SK-N-SH (cell line): ENCODE data around the gene GRIK3. TPM values are rescaled to one million over a fixed set of nuclear protein-coding genes. Genes with fewer than 3 reads are reported as not detected.

Source experiments
- CTCF ChIA-PET: fragments of 300-600, 350-600 bp; formaldehyde crosslinking; extraction: SDS; loops from one replicate; lab custom pipeline; 2021; lab: Yijun Ruan, JAX
- POLR2A ChIA-PET: fragments of 350-600 bp; sonication (Branson Sonifier 250); formaldehyde crosslinking; extraction: SDS; loops from one replicate; lab custom pipeline; 2020; ENCODE audit warnings: antibody characterized with exemption, inconsistent platforms; lab: Yijun Ruan, JAX
- DNase-seq: peaks from one replicate; pipeline ENCODE4 v3.0.0; 2012
- H2AFZ ChIP-seq: fragments of 200-600 bp; sonication (generic); 2 replicates; pipeline ENCODE4 v1.8.1; 2016; ENCODE audit warnings: antibody characterized with exemption, mild to moderate bottlenecking, low read depth
- H3F3A ChIP-seq: fragments of 200-600 bp; sonication (generic); replicated peaks from 2 replicates; pipeline ENCODE3; 2016; ENCODE audit warnings: antibody characterized with exemption, mild to moderate bottlenecking; ENCODE audit not compliant: insufficient read depth
- H3K27ac ChIP-seq, 2 experiments: fragments of 200-500 bp in 1 of 2; fragments of 200-600 bp in 1 of 2; sonication (Bioruptor generic) in 1 of 2; sonication (generic), shearing (Covaris generic) in 1 of 2; 2 replicates each; pipeline versions ENCODE4 v1.5.1 to v1.6.1; 2014 to 2016; ENCODE audit warnings: low read depth in 2 of 2, inconsistent platforms in 1 of 2, low read length in 1 of 2, mild to moderate bottlenecking in 1 of 2, mixed read lengths in 1 of 2
- H3K27me3 ChIP-seq: fragments of 200-600 bp; sonication (generic), shearing (Covaris generic); 2 replicates; pipeline ENCODE4 v1.6.1; 2016; ENCODE audit warnings: mixed run types; ENCODE audit not compliant: insufficient read depth
- H3K36me3 ChIP-seq, 2 experiments: fragments of 200-500 bp in 1 of 2; fragments of 200-600 bp in 1 of 2; sonication (Bioruptor generic) in 1 of 2; sonication (generic) in 1 of 2; replicated peaks in 1 of 2; 2 replicates each; pipeline versions ENCODE3 to v1.5.1; 2014 to 2016; ENCODE audit warnings: low read length in 1 of 2, mild to moderate bottlenecking in 1 of 2; ENCODE audit not compliant: insufficient read depth in 2 of 2, control insufficient read depth in 1 of 2
- H3K4me1 ChIP-seq, 2 experiments: fragments of 200-500 bp in 1 of 2; fragments of 200-600 bp in 1 of 2; sonication (Bioruptor generic) in 1 of 2; sonication (generic), shearing (Covaris generic) in 1 of 2; 2 replicates each; pipeline versions ENCODE4 v1.5.1 to v1.6.1; 2014 to 2016; ENCODE audit warnings: low read depth in 1 of 2, low read length in 1 of 2, mixed run types in 1 of 2; ENCODE audit not compliant: insufficient read depth in 2 of 2, control insufficient read depth in 1 of 2
- H3K4me2 ChIP-seq: fragments of 200-600 bp; sonication (generic), shearing (Covaris generic); 2 replicates; pipeline ENCODE4 v1.6.1; 2017; ENCODE audit warnings: mixed run types
- H3K4me3 ChIP-seq, 2 experiments: fragments of 200-500 bp in 1 of 2; fragments of 200-600 bp in 1 of 2; sonication (Bioruptor generic) in 1 of 2; sonication (generic), shearing (Covaris generic) in 1 of 2; 2 replicates each; pipeline versions ENCODE4 v1.5.1 to v1.8.1; 2014 to 2016; ENCODE audit warnings: low read depth in 2 of 2, inconsistent platforms in 1 of 2, low read length in 1 of 2, mild to moderate bottlenecking in 1 of 2, mixed read lengths in 1 of 2, moderate library complexity in 1 of 2
- H3K79me2 ChIP-seq: fragments of 200-600 bp; sonication (generic); 2 replicates; pipeline ENCODE4 v1.8.1; 2017; ENCODE audit warnings: mild to moderate bottlenecking; ENCODE audit not compliant: insufficient read depth
- H3K9ac ChIP-seq: fragments of 200-600 bp; sonication (generic); 2 replicates; pipeline ENCODE4 v1.6.1; 2017; ENCODE audit warnings: mixed run types
- H3K9me2 ChIP-seq: fragments of 200-600 bp; sonication (generic); 2 replicates; pipeline ENCODE4 v1.6.1; 2017; ENCODE audit warnings: mixed run types
- H3K9me3 ChIP-seq: fragments of 200-600 bp; sonication (generic); 2 replicates; pipeline ENCODE4 v1.6.1; 2017; ENCODE audit warnings: mixed run types, mild to moderate bottlenecking, moderate library complexity
- H4K20me1 ChIP-seq: fragments of 200-600 bp; sonication (generic); 2 replicates; pipeline ENCODE4 v1.6.1; 2017; ENCODE audit warnings: mild to moderate bottlenecking, mixed run types; ENCODE audit not compliant: insufficient read depth
- EP300 ChIP-seq, 2 experiments: IDR thresholded peaks; 2 replicates each; pipeline versions ENCODE4 v1.4.0 to v1.6.1; 2012; ENCODE audit warnings: borderline replicate concordance in 1 of 2, low read depth in 1 of 2, low read length in 1 of 2
- FOXM1 ChIP-seq: IDR thresholded peaks from 2 replicates; pipeline ENCODE4 v1.4.0; 2012; ENCODE audit warnings: low read depth, mild to moderate bottlenecking
- GATA2 ChIP-seq: sonication (generic); formaldehyde crosslinking; IDR thresholded peaks from 2 replicates; pipeline ENCODE4 v1.5.0; 2020; ENCODE audit warnings: mild to moderate bottlenecking, missing genetic modification reagents
- JUND ChIP-seq: IDR thresholded peaks from 2 replicates; pipeline ENCODE4 v1.4.0; 2012
- MXI1 ChIP-seq: IDR thresholded peaks from 2 replicates; pipeline ENCODE4 v1.6.1; 2012; ENCODE audit warnings: mild to moderate bottlenecking, low read depth, low read length, improper control_type of control experiment
- POLR2AphosphoS5 ChIP-seq: IDR thresholded peaks from 2 replicates; pipeline ENCODE4 v1.6.1; 2012; ENCODE audit warnings: low read depth, low read length
- RFX5 ChIP-seq: IDR thresholded peaks from 2 replicates; pipeline ENCODE4 v1.6.1; 2012; ENCODE audit warnings: mild to moderate bottlenecking, improper control_type of control experiment, low read length
- TAF1 ChIP-seq: IDR thresholded peaks from 2 replicates; pipeline ENCODE4 v1.6.1; 2012; ENCODE audit warnings: low read depth, mild to moderate bottlenecking, low read length, moderate library complexity, borderline replicate concordance
- TCF12 ChIP-seq: IDR thresholded peaks from 2 replicates; pipeline ENCODE4 v1.4.0; 2012
- YY1 ChIP-seq: IDR thresholded peaks from 2 replicates; pipeline ENCODE4 v1.4.0; 2012; ENCODE audit warnings: low read depth, mild to moderate bottlenecking
- WGBS: methylation state at CpG from one replicate; pipeline ENCODE4 v1.1.6; 2017; ENCODE audit warnings: low lambda C conversion rate; 5-methylcytosine and 5-hydroxymethylcytosine counted together
- polyA plus RNA-seq, 3 experiments: library from polyadenylated mRNA; depleted of rRNA; stranded (reverse); fragments of >200 nt; gene quantifications; 2 replicates each; pipeline ENCODE4 v1.2.3, GENCODE V29; 2012
- TF ChIP-seq, protein P1 (sequence below): IDR thresholded peaks from 2 replicates; pipeline ENCODE4 v1.6.1; 2012; ENCODE audit warnings: mild to moderate bottlenecking, low read depth, low read length, moderate library complexity
- TF ChIP-seq, protein P2 (sequence below): IDR thresholded peaks from 2 replicates; pipeline ENCODE4 v1.4.0; 2012; ENCODE audit warnings: low read depth, borderline replicate concordance
- TF ChIP-seq, protein P3 (sequence below): fragments of 200-600 bp; sonication (generic); IDR thresholded peaks from 2 replicates; pipeline ENCODE4 v1.6.1; 2017; ENCODE audit warnings: antibody characterized with exemption, mild to moderate bottlenecking, moderate library complexity

The GRIK3 gene
- polyA plus RNA-seq, 1 of the 3 experiments (the other 2 are of a cell fraction): not detected

DNA sequence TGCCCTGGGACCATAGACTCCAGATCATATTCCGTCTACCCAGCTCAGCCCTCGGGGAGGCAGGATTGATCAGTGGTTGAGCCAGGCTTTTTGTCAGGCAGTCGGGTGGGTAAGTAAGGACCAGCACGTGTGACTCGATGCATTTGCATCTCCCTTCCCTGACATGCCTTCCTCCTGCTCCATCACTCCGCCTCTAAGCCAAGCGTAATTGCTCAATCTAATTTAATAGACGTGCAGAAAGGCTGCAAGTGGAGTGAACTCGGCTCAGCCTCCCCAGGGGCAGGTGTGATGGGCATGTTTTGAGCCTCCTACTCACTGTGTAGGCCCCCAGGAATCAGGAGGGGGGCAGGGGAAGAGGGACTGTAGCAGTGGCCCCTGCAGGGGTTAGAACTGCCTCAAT is 34.6 kb upstream of the GRIK3 start:
- Histone ChIP-seq H3K4me3 (no peak overlapping the region), H3K27me3 (no peaks in the 10 kb centered on the region), H2AFZ (no peak overlapping the region), H3K9me2 (no peaks in the 10 kb centered on the region), H3K9me3 (no peaks in the 10 kb centered on the region), H3K27ac (no peak overlapping the region), H4K20me1 (no peaks in the 10 kb centered on the region), H3F3A (no peaks in the 10 kb centered on the region), H3K36me3 (no peaks in the 10 kb centered on the region), H3K4me1 (peaks cover 0 to 21% of the 10 kb centered on the region in 2 experiments; a peak in 1 of 4 replicates), H3K79me2 (no peaks in the 10 kb centered on the region), H3K4me2 (no peak overlapping the region), H3K9ac (no peak overlapping the region)
- ChIA-PET CTCF (interaction anchor here (1.2 to 1.5 kb wide), 3 partner anchors 204 to 552 kb away, joined by 3 read pairs; no protein-coding TSS in a partner anchor), POLR2A (no interaction called here)
- DNase-seq: no peak
- WGBS: 23% methylated on average over 9 of the region's 9 CpGs
- TF ChIP-seq RFX5 (no peak), POLR2AphosphoS5 (no peak), FOXM1 (no peak), TCF12 (no peak), YY1 (no peak), TAF1 (no peak), MXI1 (no peak)
- TF ChIP-seq, protein P1, sequence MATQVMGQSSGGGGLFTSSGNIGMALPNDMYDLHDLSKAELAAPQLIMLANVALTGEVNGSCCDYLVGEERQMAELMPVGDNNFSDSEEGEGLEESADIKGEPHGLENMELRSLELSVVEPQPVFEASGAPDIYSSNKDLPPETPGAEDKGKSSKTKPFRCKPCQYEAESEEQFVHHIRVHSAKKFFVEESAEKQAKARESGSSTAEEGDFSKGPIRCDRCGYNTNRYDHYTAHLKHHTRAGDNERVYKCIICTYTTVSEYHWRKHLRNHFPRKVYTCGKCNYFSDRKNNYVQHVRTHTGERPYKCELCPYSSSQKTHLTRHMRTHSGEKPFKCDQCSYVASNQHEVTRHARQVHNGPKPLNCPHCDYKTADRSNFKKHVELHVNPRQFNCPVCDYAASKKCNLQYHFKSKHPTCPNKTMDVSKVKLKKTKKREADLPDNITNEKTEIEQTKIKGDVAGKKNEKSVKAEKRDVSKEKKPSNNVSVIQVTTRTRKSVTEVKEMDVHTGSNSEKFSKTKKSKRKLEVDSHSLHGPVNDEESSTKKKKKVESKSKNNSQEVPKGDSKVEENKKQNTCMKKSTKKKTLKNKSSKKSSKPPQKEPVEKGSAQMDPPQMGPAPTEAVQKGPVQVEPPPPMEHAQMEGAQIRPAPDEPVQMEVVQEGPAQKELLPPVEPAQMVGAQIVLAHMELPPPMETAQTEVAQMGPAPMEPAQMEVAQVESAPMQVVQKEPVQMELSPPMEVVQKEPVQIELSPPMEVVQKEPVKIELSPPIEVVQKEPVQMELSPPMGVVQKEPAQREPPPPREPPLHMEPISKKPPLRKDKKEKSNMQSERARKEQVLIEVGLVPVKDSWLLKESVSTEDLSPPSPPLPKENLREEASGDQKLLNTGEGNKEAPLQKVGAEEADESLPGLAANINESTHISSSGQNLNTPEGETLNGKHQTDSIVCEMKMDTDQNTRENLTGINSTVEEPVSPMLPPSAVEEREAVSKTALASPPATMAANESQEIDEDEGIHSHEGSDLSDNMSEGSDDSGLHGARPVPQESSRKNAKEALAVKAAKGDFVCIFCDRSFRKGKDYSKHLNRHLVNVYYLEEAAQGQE: no peak
- TF ChIP-seq, protein P2, sequence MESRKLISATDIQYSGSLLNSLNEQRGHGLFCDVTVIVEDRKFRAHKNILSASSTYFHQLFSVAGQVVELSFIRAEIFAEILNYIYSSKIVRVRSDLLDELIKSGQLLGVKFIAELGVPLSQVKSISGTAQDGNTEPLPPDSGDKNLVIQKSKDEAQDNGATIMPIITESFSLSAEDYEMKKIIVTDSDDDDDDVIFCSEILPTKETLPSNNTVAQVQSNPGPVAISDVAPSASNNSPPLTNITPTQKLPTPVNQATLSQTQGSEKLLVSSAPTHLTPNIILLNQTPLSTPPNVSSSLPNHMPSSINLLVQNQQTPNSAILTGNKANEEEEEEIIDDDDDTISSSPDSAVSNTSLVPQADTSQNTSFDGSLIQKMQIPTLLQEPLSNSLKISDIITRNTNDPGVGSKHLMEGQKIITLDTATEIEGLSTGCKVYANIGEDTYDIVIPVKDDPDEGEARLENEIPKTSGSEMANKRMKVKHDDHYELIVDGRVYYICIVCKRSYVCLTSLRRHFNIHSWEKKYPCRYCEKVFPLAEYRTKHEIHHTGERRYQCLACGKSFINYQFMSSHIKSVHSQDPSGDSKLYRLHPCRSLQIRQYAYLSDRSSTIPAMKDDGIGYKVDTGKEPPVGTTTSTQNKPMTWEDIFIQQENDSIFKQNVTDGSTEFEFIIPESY: no peak

DNA sequence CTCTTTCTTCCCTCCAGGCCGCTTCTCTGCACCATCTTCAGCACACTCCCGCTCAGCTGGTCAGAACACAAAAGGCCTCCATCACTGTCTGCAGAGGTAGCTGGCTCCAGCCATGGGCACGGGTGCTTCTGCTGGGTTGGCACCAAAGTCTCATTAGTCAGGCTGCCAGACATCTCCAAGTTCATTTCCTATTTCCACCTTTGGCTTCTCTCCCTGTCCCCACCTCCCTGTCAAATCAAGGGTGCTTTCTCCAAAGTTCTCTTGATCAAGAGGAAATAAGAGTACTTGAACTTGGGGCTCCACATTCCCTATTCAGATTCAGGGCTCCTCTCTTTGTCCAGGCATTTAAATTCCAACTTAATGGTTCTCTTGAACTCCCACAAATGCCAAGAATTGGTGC is 33.9 kb upstream of the GRIK3 start:
- Histone ChIP-seq H3K4me2 (no peak overlapping the region), H4K20me1 (no peaks in the 10 kb centered on the region), H3K9ac (no peak overlapping the region), H2AFZ (no peak overlapping the region), H3K9me2 (no peaks in the 10 kb centered on the region), H3K27me3 (no peaks in the 10 kb centered on the region), H3K4me3 (no peak overlapping the region), H3K79me2 (no peaks in the 10 kb centered on the region), H3K27ac (no peak overlapping the region), H3K4me1 (peaks cover 0 to 15% of the 10 kb centered on the region in 2 experiments; a peak in 1 of 4 replicates), H3K9me3 (no peaks in the 10 kb centered on the region), H3F3A (no peaks in the 10 kb centered on the region), H3K36me3 (no peaks in the 10 kb centered on the region)
- POLR2A ChIA-PET: no interaction called here
- WGBS: 2% methylated on average over 3 of the region's 3 CpGs
- CTCF ChIA-PET: interaction anchor here (1.2 to 1.5 kb wide), 3 partner anchors 204 to 552 kb away, joined by 3 read pairs; no protein-coding TSS in a partner anchor
- DNase-seq: no peak
- TF ChIP-seq TAF1 (no peak), GATA2 (CRISPR knock-in tag) (no peak), YY1 (no peak), RFX5 (no peak), JUND (no peak), EP300 (IDR thresholded peaks at IDR 0.05; ENCODE audit: borderline replicate concordance in 1 of 2, low read depth in 1 of 2, low read length in 1 of 2) (no peak)
- TF ChIP-seq, protein P1: no peak
- TF ChIP-seq, protein P3, sequence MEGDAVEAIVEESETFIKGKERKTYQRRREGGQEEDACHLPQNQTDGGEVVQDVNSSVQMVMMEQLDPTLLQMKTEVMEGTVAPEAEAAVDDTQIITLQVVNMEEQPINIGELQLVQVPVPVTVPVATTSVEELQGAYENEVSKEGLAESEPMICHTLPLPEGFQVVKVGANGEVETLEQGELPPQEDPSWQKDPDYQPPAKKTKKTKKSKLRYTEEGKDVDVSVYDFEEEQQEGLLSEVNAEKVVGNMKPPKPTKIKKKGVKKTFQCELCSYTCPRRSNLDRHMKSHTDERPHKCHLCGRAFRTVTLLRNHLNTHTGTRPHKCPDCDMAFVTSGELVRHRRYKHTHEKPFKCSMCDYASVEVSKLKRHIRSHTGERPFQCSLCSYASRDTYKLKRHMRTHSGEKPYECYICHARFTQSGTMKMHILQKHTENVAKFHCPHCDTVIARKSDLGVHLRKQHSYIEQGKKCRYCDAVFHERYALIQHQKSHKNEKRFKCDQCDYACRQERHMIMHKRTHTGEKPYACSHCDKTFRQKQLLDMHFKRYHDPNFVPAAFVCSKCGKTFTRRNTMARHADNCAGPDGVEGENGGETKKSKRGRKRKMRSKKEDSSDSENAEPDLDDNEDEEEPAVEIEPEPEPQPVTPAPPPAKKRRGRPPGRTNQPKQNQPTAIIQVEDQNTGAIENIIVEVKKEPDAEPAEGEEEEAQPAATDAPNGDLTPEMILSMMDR: no peak
- TF ChIP-seq, protein P2: no peak
